ENCODE results near the gene FBP1.

FBP1 gene

GRCh38 chr9:94663640-94664039, 24.3 kb upstream of the FBP1 start:
- Histone ChIP-seq H4K20me1 (ENCODE audit: insufficient read depth) (no peaks in the 10 kb centered on the region), H3K9ac (no peak overlapping the region), H2AFZ (ENCODE audit: low read depth) (no peak overlapping the region), H3K4me1 (ENCODE audit: low read depth, poor library complexity, severe bottlenecking) (peaks cover 4% of the 10 kb centered on the region), H3K79me2 (ENCODE audit: insufficient read depth, low read depth) (no peaks in the 10 kb centered on the region), H3K4me2 (no peak overlapping the region), H3K4me3 (IDR thresholded peaks at IDR 0.05; ENCODE audit: insufficient read depth, low read depth, low read length) (no peak overlapping the region), H3K27ac (no peak overlapping the region), H3K27me3 (ENCODE audit: insufficient read depth, low read depth) (no peaks in the 10 kb centered on the region), H3K36me3 (ENCODE audit: insufficient read depth) (no peaks in the 10 kb centered on the region)
- TF ChIP-seq CTCF (conservative IDR thresholded peaks at IDR 0.05; ENCODE audit: low read depth, low read length): no peak

- Histone ChIP-seq H3K27me3 (ENCODE audit: insufficient read depth, low read depth) (no peaks in the 10 kb centered on the region), H3K79me2 (ENCODE audit: insufficient read depth, low read depth) (no peaks in the 10 kb centered on the region), H3K36me3 (ENCODE audit: insufficient read depth) (no peaks in the 10 kb centered on the region), H4K20me1 (ENCODE audit: insufficient read depth) (no peaks in the 10 kb centered on the region), H3K4me3 (IDR thresholded peaks at IDR 0.05; ENCODE audit: insufficient read depth, low read depth, low read length) (no peak overlapping the region), H3K4me1 (ENCODE audit: low read depth, poor library complexity, severe bottlenecking) (no peaks in the 10 kb centered on the region), H3K9ac (no peak overlapping the region), H2AFZ (ENCODE audit: low read depth) (no peak overlapping the region), H3K4me2 (no peak overlapping the region), H3K27ac (no peak overlapping the region)
- TF ChIP-seq CTCF (conservative IDR thresholded peaks at IDR 0.05; ENCODE audit: low read depth, low read length): no peak
Measured at GRCh38 chr9:94663140-94663539, 23.8 kb upstream of the FBP1 start.

- no peaks in the 10 kb centered on the region for H3K4me1 ChIP-seq (ENCODE audit: low read depth, poor library complexity, severe bottlenecking)
- no peak overlapping the region for H3K4me2 ChIP-seq
- no peak overlapping the region for H2AFZ ChIP-seq (ENCODE audit: low read depth)
- no peak overlapping the region for H3K4me3 ChIP-seq (IDR thresholded peaks at IDR 0.05; ENCODE audit: insufficient read depth, low read depth, low read length)
- no peaks in the 10 kb centered on the region for H4K20me1 ChIP-seq (ENCODE audit: insufficient read depth)
- H3K27ac ChIP-seq: no peak overlapping the region
- H3K9ac ChIP-seq: no peak overlapping the region
- no peaks in the 10 kb centered on the region for H3K79me2 ChIP-seq (ENCODE audit: insufficient read depth, low read depth)
- H3K36me3 ChIP-seq (ENCODE audit: insufficient read depth): no peaks in the 10 kb centered on the region
- no peak for TF ChIP-seq CTCF (conservative IDR thresholded peaks at IDR 0.05; ENCODE audit: low read depth, low read length)
- H3K27me3 ChIP-seq (ENCODE audit: insufficient read depth, low read depth): no peaks in the 10 kb centered on the region
Measured at GRCh38 chr9:94657021-94657725, 17.9 kb upstream of the FBP1 start.

GRCh38 chr9:94656200-94656599, 16.9 kb upstream of the FBP1 start:
- Histone ChIP-seq H3K27ac (no peak overlapping the region), H3K4me1 (ENCODE audit: low read depth, poor library complexity, severe bottlenecking) (no peaks in the 10 kb centered on the region), H3K4me3 (IDR thresholded peaks at IDR 0.05; ENCODE audit: insufficient read depth, low read depth, low read length) (no peak overlapping the region)

More at GRCh38 chr9:94656200-94656599, 16.9 kb upstream of the FBP1 start:
- Histone ChIP-seq H2AFZ (ENCODE audit: low read depth) (no peak overlapping the region), H3K79me2 (ENCODE audit: insufficient read depth, low read depth) (no peaks in the 10 kb centered on the region), H3K27me3 (ENCODE audit: insufficient read depth, low read depth) (no peaks in the 10 kb centered on the region), H3K4me2 (no peak overlapping the region), H4K20me1 (ENCODE audit: insufficient read depth) (no peaks in the 10 kb centered on the region), H3K36me3 (ENCODE audit: insufficient read depth) (no peaks in the 10 kb centered on the region), H3K9ac (no peak overlapping the region)
- no peak for TF ChIP-seq CTCF (conservative IDR thresholded peaks at IDR 0.05; ENCODE audit: low read depth, low read length)
